HG02798 (cell line): Measurements from ENCODE around the gene AIFM3.
"Not testable (repeated sequence)": the region's sequence is repeated elsewhere in the genome, so short reads cannot be mapped to it uniquely, and the experiment has no call there.

Experiments
- ATAC-seq: cut with Tn5 transposase; IDR thresholded peaks from one replicate; pipeline ENCODE4 v1.9.1; 2021; ENCODE audit warnings: mild to moderate bottlenecking; ENCODE audit not compliant: unreplicated experiment, poor library complexity

AIFM3 gene

GRCh38 chr22:20956258-20957101, 10.6 kb upstream of the AIFM3 start:
- no peak for ATAC-seq

DNA sequence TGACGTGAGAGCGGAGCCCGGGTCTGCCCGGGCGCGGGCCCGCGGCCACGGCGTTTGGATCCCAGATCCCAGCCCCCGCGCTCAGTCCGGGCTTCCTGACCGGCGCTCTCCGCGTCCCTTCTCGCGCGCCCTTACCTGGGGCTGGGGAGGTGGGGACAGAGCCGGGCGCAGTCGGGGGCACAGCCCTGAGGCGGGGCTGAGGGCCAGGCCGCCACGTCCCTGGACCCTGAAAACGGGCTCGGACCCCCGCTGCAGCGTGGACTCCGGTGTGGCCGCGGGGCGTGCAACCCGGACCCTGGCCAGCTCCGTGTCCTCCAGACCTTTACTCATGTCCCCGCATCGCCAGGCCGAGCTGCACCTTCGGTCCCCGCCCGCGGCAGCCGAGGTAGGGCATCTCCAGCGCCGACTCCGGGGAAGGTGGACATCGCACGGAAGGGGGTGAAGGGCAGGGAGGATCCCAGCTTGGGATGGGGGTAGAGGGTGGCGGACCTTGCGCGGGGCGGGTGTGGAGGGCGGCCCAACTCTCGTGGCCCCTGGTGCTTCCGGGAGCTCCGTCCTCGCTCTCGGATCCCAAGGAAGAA, 9.9 kb upstream of the AIFM3 start:
- no peak for ATAC-seq

DNA sequence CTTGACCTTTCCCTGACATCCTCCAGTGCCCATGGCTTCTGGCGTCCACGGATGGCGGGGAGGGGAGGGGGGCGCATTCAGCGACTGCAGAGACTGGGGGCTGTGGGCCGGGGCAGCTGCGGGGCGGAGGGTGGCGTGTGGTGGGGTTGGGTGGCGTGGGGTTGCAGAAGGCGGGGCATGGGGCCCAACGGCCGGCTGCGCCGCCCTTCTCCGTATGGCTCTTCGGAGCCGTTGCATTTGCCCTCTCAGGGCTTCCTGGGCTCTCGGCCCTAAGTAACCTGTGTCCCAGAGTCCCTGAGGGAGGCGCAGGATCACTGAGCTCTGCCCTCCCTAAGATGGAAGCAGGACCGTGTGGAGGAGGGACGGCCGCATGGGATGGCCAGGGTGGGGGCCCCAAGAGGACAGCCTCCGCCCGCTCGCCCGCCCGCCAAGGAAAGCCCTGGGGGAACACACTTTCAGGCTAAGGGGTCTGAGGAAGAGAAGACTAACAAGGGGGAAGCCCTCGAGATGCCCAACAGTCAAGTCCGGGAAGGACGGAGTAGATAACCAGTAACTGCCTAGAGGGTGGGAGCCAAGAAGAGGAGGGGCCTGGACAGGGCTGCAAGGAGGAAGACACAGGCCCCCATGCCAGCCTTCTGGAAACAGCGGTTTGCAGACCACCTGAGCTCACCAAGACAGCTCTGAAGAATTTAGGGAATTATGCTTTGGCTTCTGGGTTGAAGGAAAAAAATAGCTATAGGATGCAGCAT, 9.2 kb upstream of the AIFM3 start:
- ATAC-seq: no peak

DNA sequence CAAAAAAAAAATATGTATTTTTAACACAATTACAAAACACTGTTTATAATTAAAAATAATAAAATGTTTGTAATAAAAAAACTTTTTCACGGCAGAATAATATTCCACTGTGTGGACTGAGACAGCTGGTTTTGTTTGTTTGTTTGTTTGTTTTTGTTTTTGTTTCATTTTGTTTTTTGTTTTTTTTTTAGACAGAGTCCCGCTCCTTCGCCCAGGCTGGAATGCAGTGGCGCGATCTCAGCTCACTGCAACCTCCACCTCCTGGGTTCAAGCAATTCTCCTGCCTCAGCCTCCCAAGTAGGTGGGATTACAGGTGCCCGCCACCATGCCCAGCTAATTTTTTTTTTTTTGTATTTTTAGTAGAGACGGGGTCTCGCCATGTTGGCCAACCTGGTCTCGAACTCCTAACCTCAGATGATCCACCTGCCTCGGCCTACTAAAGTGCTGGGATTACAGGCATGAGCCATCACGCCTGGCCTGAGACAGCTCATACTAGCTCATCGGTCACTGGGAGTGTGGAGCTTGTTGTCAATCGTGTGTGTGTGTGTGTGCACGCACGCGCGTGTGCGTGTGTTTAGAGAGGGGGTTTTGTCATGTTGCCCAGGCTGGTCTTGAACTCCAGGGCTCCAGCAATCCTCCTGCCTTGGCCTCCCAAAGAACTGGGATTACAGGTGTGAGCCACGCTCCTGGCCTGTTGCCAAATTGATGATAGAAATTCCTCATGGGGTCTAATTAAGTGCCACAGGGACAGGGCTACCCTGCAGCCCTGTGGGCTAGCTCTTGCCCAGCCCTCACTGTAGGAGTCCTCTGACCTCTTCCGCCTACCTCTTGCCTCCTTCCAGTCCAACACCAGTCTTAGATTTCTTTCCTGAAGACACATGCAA, 7.2 kb upstream of the AIFM3 start:
- no peak for ATAC-seq

- ATAC-seq: no peak
Observed at GRCh38 chr22:20960609-20961008, 6.4 kb upstream of the AIFM3 start.

- ATAC-seq: no peak
Observed at GRCh38 chr22:20962491-20962945, 4.5 kb upstream of the AIFM3 start.

DNA sequence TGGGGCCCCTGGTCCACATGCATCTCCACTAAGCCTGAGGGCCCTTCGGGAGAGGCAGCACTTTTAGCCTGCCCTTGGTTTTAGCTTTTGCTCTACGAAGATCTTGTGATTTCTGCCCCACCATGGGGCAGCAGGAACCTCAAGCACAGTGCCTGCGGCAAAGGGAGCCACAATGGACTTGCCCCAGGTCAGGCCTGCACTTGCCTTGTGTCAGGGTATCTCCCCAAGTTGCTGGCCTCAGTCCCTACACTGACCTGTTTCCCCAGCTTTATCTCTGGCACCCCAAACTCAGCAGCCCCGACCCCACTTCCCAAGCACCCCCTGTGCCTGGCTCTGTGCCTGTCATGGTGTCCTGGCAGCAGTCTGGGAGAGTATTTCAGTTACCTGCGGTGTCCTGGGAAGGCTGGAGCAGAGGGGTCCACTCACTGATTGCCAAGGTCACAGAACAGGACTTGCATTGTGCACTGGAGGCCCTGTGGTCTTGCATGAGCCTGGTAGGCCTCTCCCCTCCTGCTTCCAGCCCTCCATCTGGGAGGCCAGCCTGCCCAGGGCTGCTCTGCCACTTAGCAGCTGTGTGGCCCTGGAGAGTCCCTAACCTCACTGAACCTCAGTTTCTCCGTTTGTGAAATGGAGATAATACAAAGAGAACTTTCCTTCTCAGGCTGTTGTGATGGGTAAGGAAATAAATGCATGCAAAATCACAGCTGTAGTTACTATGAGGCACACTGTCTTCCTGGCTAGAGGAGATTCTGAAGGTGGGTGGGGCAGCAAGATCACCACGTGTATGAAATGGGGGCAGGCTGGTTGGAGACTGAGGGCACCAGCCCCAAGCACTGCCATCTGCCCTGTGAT, 3.6 kb upstream of the AIFM3 start:
- no peak for ATAC-seq

DNA sequence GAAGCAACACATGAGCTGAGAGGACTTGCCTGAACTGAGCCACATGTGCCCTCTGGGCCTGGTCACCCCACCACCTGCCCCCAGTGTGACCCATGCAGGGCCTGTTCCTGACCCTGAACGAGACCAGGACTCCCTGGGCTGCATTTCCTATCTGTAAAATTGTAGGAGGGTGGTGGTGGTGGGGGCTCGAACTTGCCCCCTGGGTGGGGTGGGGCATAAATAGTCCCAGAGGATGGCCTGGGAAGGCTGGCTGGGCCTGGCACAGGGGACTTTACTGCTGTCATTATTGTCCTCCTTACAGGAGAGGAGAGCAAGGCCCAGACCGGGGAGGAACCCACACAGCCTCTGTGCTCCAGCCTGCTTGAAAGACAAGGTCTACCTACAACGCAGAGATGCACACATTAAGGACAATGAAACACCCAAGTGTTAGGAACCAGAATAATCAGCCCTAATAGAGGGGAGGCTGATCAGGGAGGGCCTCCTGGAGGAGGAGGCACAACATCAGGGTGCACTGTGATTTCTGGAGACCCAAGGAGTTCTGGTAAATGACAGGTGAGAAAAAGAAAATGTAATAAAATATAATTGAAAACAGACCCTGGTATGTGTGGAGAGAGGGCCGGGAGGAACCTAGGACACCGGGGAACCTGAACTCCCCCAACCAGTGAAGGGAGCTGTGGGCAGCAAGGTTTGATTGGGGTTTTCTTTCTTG, 2.8 kb upstream of the AIFM3 start:
- no peak for ATAC-seq

DNA sequence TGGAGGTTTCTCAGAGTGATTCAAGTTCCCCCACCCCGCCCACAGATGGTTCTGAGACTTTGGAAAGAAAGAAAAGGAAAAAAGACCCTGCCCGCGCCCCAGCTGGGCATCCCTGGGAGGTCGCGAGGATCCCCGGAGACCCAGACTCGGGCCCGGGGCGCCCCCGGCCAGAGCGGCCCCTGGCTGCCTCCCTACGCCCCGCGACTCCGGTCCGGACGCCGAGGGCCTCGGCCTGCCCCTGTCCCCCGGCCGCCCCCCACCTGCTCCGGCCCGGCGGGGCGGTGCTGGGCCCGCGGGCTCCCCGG, 2.3 kb upstream of the AIFM3 start:
- ATAC-seq: no peak

DNA sequence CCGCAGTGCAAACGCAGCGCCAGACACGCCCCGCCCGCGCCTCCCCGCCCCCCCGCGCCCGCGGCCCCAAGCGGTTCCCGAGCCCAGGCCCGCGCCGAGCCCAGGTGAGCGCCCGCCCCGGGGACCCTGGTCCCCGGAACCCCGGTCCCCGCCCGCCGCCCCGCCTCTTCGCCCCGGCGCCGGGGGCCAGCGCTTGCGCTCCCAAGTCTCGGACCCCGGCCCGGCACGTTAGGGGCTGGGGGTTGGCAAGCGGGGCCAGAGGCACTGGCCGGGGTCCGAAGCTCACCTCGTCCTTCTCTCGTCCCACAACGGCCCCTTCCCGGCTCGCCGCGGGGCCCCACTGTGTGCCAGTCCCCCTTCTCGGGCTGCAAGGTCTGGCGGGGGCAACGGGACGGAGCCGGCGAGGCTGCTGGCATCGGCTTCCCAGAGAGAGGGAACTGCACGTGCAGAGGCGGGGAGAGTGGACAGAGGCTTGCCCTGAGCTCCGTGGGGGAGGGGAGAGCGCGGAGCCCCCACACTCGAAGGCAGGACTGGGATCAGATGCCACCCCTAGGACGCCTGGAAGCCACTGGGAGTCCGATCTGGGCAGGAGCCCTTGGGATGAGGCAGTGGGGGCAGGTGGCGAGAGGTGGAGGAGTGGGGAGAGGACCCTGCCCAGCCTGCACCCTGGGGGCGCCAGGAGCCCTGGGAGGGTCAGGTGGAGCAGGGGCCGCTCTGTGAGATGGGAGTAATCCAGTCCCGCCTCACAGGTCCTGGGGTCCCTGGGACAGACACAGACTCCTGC, 1.8 kb upstream of the AIFM3 start:
- no peak for ATAC-seq

DNA sequence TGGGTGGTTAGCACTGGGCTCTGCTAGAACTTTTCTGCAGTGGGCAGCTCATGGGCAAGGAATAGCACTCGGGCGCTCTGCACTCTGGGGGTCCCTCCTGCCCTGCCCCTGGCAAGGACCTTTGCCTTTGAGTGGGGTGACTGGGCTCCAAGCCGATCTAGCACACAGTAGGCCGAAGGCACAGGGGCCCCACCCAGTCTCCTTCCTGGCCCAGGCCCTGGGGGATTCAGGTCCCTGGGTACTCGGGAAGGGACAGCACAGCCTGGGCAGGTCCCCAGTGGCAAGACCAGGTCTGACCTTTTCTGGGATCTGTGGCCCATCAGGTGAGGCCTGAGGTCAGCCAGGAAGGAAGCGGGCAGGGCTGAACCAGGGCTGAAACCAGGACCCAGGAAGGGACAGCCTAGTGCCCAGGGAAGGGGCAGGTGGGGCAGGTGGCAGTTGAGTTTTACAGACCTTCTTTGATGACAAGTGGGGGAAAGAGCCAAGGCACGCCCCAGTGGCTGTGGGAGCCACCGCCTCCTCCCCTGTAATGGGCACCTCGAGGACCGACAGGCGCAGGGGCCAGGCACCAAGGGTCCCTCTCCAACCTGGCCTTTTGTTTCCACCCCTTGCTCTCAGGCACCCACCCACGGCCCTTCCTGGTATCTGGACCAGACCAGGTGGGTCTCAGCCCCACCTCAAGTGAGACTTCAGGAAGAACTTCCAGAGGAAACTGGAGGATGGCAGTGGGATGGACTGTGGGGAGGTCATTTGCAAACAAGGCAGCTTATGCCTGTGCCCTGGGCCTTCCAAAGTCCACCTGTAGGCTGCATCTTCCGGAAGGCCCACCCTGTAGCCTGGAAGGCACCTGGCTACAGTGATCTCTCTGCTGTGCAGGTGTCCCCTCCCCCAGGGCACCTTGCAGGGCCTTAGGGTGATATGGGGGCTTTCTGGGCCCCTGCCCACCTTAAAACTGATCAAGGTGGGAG, 883 bp upstream of the AIFM3 start:
- no peak for ATAC-seq

DNA sequence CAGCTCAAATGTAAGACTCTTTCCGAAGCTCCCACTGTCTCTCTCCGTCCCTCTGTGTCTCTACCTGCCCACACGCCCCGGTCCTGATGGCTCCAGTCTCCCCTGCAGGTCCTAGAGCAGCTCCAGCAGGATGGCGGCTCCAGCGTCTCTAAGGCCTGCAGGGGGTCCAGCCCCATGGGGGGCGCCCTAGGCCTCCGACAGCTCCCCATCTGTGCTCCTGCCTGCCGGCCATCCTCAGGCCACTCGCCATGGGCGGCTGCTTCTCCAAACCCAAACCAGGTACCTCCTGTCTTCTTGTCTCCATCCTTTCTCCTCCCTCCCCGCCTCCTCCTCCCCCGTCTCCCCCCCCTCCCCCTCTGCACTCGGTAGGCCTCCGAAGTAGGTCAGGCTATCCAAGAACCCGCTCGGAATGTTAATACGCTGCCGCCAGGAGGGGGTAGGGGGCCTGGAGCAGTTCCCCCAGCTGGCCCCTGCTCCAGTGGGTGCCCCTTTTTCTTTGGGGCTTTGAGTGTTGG, 699 bp downstream of the AIFM3 start:
- no peak for ATAC-seq

DNA sequence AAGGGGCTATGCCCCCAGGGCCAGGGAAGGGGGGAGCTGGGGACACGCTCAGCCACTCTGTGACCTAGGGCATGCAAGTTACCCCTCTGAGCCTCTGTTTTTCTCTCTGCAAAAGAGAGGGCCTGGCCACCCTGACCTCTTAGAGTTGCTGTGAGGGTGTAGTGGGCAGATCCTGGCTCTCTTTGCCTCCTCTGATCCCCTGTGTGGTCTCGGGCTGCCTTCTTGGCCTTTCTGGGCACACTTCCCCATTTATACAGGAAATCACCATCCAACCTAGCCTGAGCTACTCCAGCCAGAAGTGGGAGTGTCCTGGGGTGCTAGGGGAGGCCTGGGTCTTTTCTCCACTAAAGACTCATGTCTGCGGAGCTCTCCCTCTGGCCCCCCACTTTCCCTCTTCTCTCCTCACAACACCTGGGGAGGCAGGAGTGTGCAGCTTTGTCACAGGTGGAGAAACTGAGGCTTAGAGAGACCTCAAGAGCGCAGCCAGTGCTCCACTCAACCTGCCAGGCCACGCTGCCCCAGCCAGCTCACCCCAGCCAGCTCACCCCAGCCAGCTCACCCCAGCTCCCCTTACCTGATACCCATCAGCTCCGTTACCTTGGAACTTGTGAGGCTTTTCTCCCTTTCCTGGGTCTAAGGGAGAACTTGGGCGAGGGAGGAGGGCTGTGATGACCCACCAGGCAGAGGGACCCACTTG, 1.4 kb downstream of the AIFM3 start:
- ATAC-seq: no peak

DNA sequence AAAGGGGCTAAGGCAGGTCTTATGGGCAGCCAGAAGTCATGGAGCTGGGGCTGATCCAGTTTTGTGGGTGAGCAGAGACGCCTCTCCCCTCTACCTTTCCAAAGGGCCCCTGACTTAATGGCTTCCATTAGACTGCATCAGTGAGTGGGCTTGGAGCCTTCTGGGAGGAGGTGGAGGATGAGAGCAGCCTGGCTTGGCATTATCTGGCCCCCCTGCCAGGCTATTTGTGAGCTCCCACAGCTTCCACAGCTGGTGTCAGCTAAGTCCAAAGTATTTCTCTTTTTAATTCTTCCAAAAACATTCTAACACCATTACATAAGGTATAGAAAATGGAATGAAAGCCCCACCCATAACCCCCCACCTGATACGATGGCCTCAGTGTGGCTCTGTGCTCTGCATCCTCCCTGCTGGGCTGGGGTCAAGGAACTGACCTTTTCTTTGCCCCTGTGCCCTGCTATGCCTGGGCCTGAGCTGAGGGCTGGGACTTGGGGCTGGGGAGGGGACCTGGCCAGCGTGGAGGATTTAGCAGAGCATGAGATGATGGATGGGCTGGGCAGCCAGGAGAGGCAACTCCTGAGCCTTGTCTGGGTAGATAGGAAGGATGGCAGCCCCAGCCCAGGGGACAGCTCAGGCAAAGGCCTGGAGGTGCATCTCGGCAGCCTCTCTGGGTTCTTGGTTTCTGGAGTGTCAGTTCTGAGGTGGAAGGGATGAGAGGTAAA, 4.0 kb downstream of the AIFM3 start:
- no peak for ATAC-seq

DNA sequence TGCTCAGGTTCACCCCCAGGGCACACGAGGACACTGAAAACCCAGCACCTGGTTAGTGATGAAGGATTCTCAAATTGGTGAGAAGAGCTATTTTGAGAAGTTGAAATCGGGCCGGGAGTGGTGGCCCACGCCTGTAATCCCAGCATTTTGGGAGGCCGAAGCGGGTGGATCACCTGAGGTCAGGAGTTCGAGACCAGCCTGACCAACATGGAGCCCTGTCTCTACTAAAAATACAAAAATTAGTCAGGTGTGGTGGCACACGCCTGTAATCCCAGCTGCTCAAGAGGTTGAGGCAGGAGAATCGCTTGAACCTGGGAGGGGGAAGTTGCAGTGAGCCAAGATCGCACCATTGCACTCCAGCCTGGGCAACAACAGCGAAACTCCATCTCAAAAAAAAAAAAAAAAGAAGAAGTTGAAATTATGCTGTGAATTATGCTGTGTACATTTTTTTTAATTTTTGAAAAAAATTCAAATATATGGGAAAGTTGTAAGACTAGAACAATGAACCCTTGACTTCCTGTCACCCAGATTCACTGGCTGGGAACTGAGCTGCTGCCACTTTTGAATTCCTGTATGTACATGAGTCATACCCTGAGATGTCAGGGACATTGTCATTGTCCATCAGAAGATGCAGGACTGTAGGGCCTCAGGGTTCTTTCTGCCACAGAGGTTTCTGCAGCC, 5.1 kb downstream of the AIFM3 start:
- not testable (repeated sequence) for ATAC-seq
